ENCODE measurements around the gene CNNM1.

DNA sequence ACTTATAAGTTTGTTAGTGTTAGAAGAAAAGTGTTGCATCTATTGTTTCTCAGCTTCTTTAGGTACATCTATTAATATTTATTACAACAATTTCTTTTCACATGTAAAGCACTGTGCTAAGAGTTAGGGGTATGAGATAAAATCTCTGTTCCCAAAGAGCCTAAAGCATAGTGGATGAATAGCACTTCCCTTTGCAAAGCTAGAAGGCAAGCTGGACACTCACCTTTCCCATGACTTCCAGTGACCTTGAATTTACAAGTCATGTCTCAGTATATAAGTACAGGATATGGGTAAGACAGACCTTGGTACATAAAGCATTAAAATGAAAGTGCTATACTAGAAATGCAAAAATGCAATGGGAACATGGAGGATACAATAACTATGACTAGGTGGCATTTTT is 8.7 kb downstream of the CNNM1 start:
- no peak for TF ChIP-seq TAF1 (IDR thresholded peaks at IDR 0.05; ENCODE audit: borderline replicate concordance, insufficient read depth, low read length)
- TF ChIP-seq SIN3A (IDR thresholded peaks at IDR 0.05; ENCODE audit: borderline replicate concordance, insufficient read depth, low read length), result no peak

Measured in PFSK-1 (cell line).